ENCODE measurements around the gene SLC6A9. TPM values are rescaled to one million over a fixed set of nuclear protein-coding genes. Genes with fewer than 3 reads are reported as not detected.

Gene SLC6A9
- total RNA-seq, 2 experiments from 2014 or later: 12.5 to 13.4 TPM

DNA sequence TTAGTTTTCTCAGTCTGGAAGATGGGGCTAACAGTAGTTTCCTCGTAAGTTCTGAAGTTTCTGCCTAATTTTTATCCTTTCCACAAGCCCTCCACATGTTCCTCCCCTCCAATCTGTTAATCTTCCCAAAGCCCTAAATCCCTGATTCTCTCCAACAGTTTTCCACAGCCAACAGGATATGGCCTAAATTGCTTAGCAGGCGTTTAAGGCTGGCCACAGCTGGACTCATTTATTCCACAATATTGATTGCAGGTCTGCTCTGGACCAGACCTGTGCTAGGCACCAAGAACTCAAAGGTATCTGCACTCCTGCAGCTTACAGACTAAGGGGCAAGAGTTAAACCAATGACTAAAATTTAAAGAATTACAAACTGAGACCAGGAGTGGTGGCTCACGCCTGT, 3.9 kb downstream of the SLC6A9 start:
- CTCF ChIA-PET: interaction anchor here (0.6 to 1.9 kb wide), 3 partner anchors 9 to 624 kb away, joined by 3 to 5 read pairs (median 3); no protein-coding TSS in a partner anchor
- ATAC-seq: no peak
- POLR2A ChIA-PET: no interaction called here

DNA sequence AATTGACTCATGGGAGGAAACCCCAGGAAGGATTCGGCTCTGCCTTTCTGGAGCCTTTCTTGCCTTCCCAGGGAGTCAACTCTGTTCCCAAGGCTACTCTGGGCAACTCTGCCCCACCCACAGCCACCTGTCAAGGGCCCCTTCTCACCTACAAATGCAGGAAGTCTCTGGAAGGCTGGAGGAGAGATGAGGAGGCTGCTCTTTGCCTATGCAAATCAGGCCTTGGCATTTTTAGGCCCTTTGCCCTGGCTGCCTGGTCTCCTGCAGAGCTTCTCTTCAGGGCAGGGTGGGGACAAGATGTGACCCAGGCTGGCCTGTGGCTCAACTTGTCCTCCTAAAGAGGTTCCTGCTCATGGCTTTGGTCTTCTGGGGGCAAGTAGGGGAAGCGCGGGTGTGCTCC, 5.4 kb downstream of the SLC6A9 start:
- ChIA-PET POLR2A (no interaction called here), CTCF (interaction anchor here (0.7 to 1.9 kb wide), 2 partner anchors 22 to 35 kb away, joined by 3 read pairs; partner anchors contain the start of gene CCDC24)
- Mint-ChIP-seq H3K9me3 (ENCODE audit: low read depth) (no peaks in the 10 kb centered on the region), H3K36me3 (ENCODE audit: low read depth) (peaks cover 16% of the 10 kb centered on the region), H3K4me3 (no peak overlapping the region), H3K27me3 (no peaks in the 10 kb centered on the region), H3K27ac (no peak overlapping the region), H3K4me1 (peaks cover 17% of the 10 kb centered on the region)
- DNase-seq: no peak
- intact Hi-C loops (cut with DNase I, micrococcal nuclease): no loop called here
- no peak for ATAC-seq

More for the DNA sequence above, 3.9 kb downstream of the SLC6A9 start:
- Mint-ChIP-seq H3K4me3 (no peak overlapping the region), H3K27me3 (no peaks in the 10 kb centered on the region), H3K9me3 (ENCODE audit: low read depth) (no peaks in the 10 kb centered on the region), H3K36me3 (ENCODE audit: low read depth) (peaks cover 13% of the 10 kb centered on the region), H3K4me1 (peaks cover 21% of the 10 kb centered on the region), H3K27ac (peak overlapping the region; percentile 29)
- intact Hi-C loops (cut with DNase I, micrococcal nuclease): no loop called here
- DNase-seq: no peak

DNA sequence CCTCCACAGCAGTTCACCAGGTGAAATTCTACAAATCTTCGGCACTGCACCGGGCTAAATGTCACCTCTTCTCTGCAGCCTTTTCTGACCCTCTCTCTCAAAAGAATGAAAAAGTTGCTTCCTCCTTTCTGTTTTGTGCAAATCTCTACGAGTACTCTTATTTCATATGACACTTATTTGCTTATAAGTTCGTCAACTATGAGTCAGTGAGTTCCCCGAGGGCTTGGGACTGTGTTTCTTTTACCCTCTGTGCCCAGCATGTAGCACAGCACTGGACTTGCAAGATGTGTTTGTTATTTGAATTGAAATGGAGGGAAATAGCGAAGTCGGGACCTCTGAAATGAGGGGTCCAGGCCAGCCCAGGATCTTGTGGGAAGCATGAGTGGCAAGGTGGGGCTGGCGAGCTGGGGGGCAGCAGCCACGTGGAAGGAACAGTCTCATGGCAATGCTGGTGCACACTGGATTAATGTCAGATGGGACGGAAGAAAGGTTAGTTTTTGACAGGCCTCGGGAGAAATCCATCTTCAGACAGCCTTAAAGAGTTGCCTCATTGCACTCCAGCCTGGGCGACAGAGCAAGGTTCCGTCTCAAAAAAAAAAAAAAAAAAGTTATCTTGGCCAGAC, 6.2 kb downstream of the SLC6A9 start:
- ATAC-seq: no peak
- intact Hi-C loops (cut with DNase I, micrococcal nuclease): no loop called here
- CTCF ChIA-PET: no interaction called here
- POLR2A ChIA-PET: no interaction called here
- H3K4me1 Mint-ChIP-seq: peaks cover 17% of the 10 kb centered on the region
- H3K36me3 Mint-ChIP-seq (ENCODE audit: low read depth): peaks cover 16% of the 10 kb centered on the region
- H3K9me3 Mint-ChIP-seq (ENCODE audit: low read depth): no peaks in the 10 kb centered on the region
- no peak overlapping the region for H3K27ac Mint-ChIP-seq
- no peaks in the 10 kb centered on the region for H3K27me3 Mint-ChIP-seq
- DNase-seq: no peak
- no peak overlapping the region for H3K4me3 Mint-ChIP-seq

DNA sequence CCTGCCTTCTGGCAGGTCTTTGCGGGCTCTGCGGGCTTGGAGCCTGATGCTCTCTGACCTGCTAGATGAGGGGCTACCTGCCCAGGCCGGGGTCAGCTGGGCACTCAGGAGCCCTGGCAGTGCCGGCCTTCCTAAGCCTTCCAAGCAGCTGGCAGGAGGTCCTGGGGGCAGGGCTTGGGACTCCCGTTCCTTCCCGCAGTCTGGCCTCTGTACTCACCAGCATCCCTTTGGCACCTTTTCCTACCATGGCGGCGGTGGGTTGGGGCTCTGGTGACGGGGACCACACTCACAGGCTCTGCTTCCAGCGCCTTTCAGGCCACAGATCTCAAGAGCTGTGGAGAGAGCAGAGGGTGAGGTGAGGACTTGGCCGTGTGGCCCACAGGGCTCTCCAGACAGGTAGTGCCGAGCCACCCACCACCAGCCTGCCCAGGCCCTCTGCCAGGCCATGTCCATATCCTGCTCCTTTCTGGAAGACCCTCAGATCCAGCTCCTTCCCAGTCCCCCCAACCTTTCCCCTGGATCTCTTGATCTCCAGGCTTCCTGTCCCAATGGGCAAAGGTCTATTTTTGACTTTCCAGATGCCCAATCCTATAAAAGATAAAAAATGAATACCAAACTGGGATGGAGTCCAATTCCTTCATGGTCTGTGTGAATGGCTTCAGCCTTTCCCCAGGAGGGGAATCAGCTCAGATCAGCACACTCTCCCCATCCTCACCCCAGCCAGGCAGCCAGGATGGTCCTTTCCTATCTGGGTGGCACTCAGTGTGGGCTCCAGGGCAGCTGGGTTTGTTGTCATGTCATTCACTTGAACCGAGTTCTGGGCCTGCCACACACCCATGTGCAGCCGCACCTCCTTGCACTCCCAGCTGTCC, 7.0 kb downstream of the SLC6A9 start:
- no peaks in the 10 kb centered on the region for H3K9me3 Mint-ChIP-seq (ENCODE audit: low read depth)
- POLR2A ChIA-PET: no interaction called here
- peaks cover 11% of the 10 kb centered on the region for H3K4me1 Mint-ChIP-seq
- intact Hi-C loops (cut with DNase I, micrococcal nuclease): no loop called here
- no peaks in the 10 kb centered on the region for H3K27me3 Mint-ChIP-seq
- H3K4me3 Mint-ChIP-seq: no peak overlapping the region
- H3K36me3 Mint-ChIP-seq (ENCODE audit: low read depth): peaks cover 16% of the 10 kb centered on the region
- CTCF ChIA-PET: interaction anchor here (0.6 kb wide), 1 partner anchor 46 kb away, joined by 4 read pairs; no protein-coding TSS in a partner anchor
- DNase-seq (no peak), ATAC-seq (no peak)
- H3K27ac Mint-ChIP-seq: no peak overlapping the region

DNA sequence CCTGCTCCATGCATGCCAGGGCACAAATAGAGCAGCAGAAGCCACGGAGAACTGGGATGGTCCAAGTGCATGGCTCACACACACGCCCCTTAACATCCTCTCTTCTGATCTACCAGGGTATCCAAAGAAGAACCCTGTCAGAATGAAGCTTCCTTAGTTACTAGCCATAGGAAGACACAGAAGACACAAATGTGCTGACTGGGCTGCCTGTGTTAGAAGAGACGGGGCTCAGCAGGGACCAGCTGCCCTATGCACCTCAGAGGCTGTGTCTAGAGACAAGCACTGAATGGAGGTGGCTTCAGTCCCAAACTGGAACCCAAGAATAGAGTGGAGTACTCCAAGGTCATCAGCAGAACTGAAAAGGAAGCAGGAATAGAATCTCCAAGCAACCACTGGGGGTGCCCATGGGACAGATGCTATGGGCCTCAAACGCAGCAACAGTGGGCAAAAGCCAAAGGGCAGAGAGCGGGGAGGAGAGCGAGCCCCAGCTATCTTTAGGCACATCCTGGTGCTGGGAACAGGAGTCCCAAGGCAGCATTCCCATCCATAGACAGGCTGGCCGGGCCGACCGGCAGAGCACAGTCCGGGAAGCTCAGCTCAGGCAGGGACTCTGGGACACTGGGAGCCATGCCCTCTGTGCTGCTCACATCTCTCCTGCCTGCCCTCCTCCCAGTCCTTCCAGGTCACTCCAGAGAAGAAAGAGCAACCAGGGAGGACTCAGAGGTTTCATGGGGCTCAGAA, 9.5 kb downstream of the SLC6A9 start:
- DNase-seq (no peak), ATAC-seq (no peak)
- H3K4me1 Mint-ChIP-seq: no peaks in the 10 kb centered on the region
- H3K27ac Mint-ChIP-seq: no peak overlapping the region
- ChIA-PET CTCF (interaction anchor here (0.7 to 1.8 kb wide), 4 partner anchors 15 to 217 kb away, joined by 3 to 6 read pairs (median 3); no protein-coding TSS in a partner anchor), POLR2A (interaction anchor here (0.7 kb wide), 1 partner anchor 9 kb away, joined by 4 read pairs; no protein-coding TSS in a partner anchor)
- no peaks in the 10 kb centered on the region for H3K9me3 Mint-ChIP-seq (ENCODE audit: low read depth)
- peaks cover 12% of the 10 kb centered on the region for H3K36me3 Mint-ChIP-seq (ENCODE audit: low read depth)
- intact Hi-C loops (cut with DNase I, micrococcal nuclease): no loop called here
- H3K27me3 Mint-ChIP-seq: no peaks in the 10 kb centered on the region
- H3K4me3 Mint-ChIP-seq: no peak overlapping the region

DNA sequence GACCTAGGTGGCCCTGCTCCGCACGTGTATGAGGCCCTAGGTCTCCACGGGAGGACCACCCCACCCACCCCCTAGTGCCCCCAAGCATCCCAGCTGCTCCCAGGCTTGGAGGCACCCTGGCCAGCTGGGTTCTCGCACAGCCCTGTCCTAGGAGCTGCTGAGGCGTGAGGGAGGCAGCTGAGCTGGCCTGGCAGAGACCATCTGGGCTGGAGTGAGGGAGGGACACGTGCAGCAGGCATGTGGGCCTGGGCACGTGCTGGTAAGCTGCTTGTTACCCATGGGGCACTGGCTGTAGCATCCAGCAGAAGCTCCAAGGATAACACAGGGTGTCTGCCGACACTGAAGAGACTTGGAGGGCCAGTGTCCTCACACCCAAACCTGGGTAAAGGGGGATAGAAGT, 10.1 kb downstream of the SLC6A9 start:
- no peak overlapping the region for H3K27ac Mint-ChIP-seq
- H3K36me3 Mint-ChIP-seq (ENCODE audit: low read depth): peaks cover 12% of the 10 kb centered on the region
- intact Hi-C loops (cut with DNase I, micrococcal nuclease): no loop called here
- H3K27me3 Mint-ChIP-seq: no peaks in the 10 kb centered on the region
- no peak overlapping the region for H3K4me3 Mint-ChIP-seq
- ChIA-PET CTCF (interaction anchor here (0.7 to 1.8 kb wide), 3 partner anchors 15 to 217 kb away, joined by 3 to 6 read pairs (median 3); no protein-coding TSS in a partner anchor), POLR2A (interaction anchor here (0.7 kb wide), 1 partner anchor 9 kb away, joined by 4 read pairs; no protein-coding TSS in a partner anchor)
- H3K4me1 Mint-ChIP-seq: no peaks in the 10 kb centered on the region
- H3K9me3 Mint-ChIP-seq (ENCODE audit: low read depth): no peaks in the 10 kb centered on the region
- no peak for ATAC-seq
- DNase-seq: no peak

DNA sequence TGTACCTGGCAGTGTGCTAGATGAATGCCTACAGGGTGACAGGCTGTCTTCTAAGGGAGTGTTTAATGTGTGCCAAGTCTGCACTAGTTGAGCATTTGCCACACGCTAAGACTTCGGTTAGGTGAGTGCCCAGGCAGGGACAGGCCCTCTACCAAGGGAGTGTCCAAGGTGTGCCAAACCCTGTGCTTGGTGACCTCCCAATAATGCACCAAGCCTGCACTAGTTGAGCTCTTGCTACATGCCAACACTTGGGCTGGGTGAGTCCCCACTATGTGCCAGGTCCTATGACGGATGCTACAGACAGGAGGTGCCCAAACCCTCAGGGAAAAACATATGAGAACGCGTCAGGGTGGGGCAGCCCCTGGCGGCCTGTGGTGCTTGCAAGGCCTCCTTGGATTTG, 10.8 kb downstream of the SLC6A9 start:
- ChIA-PET POLR2A (no interaction called here), CTCF (interaction anchor here (0.6 to 1.8 kb wide), 3 partner anchors 14 to 368 kb away, joined by 3 to 6 read pairs (median 4); no protein-coding TSS in a partner anchor)
- peaks cover 12% of the 10 kb centered on the region for H3K36me3 Mint-ChIP-seq (ENCODE audit: low read depth)
- no peaks in the 10 kb centered on the region for H3K4me1 Mint-ChIP-seq
- H3K4me3 Mint-ChIP-seq: no peak overlapping the region
- no peaks in the 10 kb centered on the region for H3K9me3 Mint-ChIP-seq (ENCODE audit: low read depth)
- DNase-seq: no peak
- intact Hi-C loops (cut with DNase I, micrococcal nuclease): no loop called here
- H3K27me3 Mint-ChIP-seq: no peaks in the 10 kb centered on the region
- no peak overlapping the region for H3K27ac Mint-ChIP-seq
- no peak for ATAC-seq

DNA sequence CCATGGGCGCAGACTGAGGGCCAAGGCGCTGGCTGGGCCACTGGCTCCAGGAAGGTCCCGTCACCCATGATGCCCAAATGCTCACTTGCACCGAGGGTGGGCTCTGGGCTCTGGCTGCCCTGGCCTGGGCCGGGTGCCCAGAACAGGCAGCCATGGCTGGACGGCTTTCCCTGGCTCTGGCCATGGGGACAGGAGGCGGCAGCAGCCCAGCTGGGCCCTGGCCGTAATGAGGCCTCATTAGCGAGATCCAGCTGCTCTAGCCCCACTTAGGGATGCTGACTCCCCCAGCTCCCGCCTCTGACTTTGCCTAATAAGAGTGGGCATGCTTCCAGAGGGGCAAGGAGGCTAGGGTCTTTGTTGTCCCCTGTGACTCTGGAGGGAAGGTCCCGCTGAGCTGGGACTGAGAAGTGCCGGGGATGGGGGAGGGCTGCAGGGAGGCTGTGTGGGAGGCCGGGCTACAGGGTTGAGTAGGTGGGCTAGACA, 11.8 kb downstream of the SLC6A9 start:
- ChIA-PET POLR2A (no interaction called here), CTCF (interaction anchor here (2.6 kb wide), 1 partner anchor 14 kb away, joined by 12 read pairs; no protein-coding TSS in a partner anchor)
- ATAC-seq (no peak), DNase-seq (no peak)
- Mint-ChIP-seq H3K36me3 (ENCODE audit: low read depth) (peaks cover 8% of the 10 kb centered on the region), H3K9me3 (ENCODE audit: low read depth) (no peaks in the 10 kb centered on the region), H3K4me3 (no peak overlapping the region), H3K4me1 (no peaks in the 10 kb centered on the region), H3K27me3 (no peaks in the 10 kb centered on the region), H3K27ac (no peak overlapping the region)
- intact Hi-C loops (cut with DNase I, micrococcal nuclease): no loop called here

DNA sequence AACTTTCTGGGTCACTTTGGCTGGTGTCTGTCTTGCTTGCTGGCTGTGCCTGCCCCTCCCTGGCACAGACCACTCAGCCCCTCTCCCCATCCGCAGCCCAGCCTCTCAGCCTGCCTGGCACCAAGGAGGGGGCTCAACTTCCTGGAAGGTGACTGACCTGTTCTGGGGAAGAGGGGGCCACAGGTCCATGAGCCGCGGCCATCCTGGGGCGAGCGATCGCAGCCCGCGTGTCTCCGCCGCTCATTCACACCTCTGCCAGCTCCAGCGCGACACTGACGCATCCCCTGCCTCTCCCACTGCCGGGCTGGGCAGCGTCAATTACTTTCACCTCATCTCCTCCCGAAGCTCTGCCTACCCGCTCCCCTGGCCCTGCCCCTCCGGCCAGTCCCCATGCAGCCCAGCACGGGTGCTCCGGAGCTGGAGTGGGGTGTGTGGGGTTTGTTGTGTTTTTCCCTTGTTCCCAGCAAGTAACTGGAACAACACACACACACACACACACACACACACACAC, 14.3 kb downstream of the SLC6A9 start:
- DNase-seq (no peak), ATAC-seq (no peak)
- Mint-ChIP-seq H3K4me1 (peaks cover 9% of the 10 kb centered on the region), H3K27ac (no peak overlapping the region), H3K36me3 (ENCODE audit: low read depth) (peaks cover 3% of the 10 kb centered on the region), H3K27me3 (no peaks in the 10 kb centered on the region), H3K9me3 (ENCODE audit: low read depth) (no peaks in the 10 kb centered on the region), H3K4me3 (no peak overlapping the region)
- ChIA-PET CTCF (interaction anchor here (1.8 kb wide), 1 partner anchor 20 kb away, joined by 8 read pairs; no protein-coding TSS in a partner anchor), POLR2A (no interaction called here)
- intact Hi-C loops (cut with DNase I, micrococcal nuclease): no loop called here

DNA sequence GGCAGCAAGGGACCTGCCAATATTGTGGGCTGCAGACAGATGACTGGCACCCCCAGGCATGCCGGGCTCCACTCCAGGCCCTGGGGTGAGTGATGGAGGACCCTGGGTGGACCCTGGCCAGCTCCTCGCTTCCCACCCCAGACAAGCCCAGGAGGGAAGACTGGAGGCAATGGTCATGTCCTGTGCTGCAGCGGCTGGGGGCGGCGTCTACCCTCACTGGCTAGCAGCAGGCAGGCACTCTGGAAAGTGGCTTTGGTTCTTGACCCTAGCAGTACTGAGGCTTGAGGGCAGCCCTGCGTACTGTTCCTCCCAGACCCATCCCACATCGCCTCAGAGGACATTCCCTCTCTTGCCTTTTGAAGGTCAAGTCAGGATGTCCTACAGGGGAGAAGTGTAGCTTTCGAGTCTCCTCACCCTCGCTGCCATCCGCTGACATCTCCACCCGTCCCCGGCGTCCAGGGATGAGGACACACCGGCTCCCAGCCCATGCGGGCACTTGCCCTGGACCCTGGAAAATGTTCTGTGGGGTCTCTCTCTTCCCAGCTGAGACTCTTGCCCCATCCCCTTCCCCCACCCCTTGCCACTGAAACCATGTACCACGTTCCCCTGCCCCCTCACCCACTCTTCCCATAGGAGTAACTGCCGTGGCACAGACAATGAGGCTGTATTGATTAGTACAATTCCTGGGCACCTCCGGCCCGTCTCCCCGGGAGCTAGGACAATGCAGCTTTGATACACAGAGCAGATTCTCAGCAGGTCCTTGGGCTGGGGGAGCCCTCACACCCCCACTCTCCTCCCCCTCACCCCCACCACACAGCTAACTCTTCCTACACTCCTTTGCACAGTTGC, 15.0 kb downstream of the SLC6A9 start:
- CTCF ChIA-PET: no interaction called here
- Mint-ChIP-seq H3K4me3 (no peak overlapping the region), H3K27me3 (no peaks in the 10 kb centered on the region), H3K36me3 (ENCODE audit: low read depth) (no peaks in the 10 kb centered on the region), H3K27ac (no peak overlapping the region), H3K4me1 (peaks cover 9% of the 10 kb centered on the region), H3K9me3 (ENCODE audit: low read depth) (no peaks in the 10 kb centered on the region)
- ATAC-seq: no peak
- POLR2A ChIA-PET: no interaction called here
- intact Hi-C loops (cut with DNase I, micrococcal nuclease): no loop called here
- DNase-seq: no peak
